ENCODE data around the gene TYMP.
"Not testable (repeated sequence)": the region's sequence is repeated elsewhere in the genome, so short reads cannot be mapped to it uniquely, and the experiment has no call there.

Gene TYMP

GRCh38 chr22:50562523-50563412 is 33.0 kb upstream of the TYMP start, which contains the start of gene SYCE3:
Gene SYCE3, minus strand, starts transcription at chr22:50562919. Its CDS starts 6,514 bp downstream, at chr22:50556405.
- DNase-seq = peak; percentile 94

DNA sequence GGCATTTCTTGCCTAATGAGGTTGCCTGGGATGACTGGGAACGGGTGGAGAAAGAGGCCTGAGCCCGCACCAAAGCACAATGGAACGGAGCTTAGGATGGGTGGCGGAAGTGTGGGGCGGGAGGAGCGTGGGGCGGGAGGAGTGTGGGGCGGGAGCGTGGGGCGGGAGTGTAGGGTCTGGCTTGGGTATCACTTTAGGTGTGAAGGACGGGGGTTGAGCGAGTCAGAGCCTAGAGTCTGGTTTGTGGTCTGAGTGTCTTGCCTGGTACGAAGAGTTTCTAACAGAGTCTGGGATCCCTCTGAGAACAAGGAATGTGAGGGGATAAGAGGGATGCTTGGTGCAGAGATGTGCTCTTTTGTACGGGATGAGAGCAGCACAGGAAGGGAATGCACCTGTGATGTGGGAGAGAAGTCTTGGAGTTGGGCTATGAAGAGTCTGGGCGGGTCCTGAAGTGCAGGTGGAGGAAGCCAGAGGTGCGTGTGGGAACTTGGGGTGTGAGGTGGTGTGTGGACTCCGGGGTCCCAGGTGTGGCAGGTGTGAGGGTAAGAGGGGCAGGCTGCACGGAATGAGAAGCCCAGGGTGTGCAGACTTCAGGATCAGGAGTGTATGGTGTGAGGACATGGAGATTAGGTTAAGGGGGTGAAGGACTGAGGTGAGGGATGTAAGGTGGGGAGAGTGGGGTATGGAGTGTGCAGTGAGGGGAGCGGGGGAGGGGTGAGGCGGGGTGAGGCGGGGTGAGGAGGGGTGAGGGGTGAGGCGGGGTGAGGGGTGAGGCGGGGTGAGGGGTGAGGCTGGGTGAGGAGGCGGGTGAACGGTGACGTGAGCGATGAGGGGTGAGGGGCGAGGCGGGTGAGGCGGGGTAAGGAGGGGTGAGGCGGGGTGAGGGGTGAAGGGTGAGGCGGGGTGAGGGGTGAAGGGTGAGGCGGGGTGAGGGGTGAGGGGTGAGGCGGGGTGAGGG is 31.9 kb upstream of the TYMP start:
- DNase-seq = no peak

- no peak for DNase-seq
Measured at GRCh38 chr22:50560034-50560433, 30.2 kb upstream of the TYMP start.

DNA sequence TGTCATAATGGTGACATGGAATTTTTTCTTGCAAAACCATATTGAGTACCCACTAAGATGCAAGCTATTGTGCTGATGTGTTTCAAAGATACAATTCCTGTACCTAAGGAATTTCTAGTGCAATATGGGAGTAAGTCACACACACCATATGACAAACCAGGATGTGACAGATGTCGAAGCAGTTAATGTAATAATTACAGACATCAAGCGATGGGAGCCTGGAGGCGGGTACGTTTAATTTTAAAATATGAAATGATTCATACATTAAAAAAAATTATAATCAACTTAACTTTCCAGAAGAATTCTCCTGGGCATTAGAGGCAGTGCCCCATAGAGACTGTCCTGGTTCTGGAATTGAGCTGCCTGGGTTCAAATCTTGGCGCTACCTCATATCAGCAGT is 26.9 kb upstream of the TYMP start:
- no peak for DNase-seq

DNA sequence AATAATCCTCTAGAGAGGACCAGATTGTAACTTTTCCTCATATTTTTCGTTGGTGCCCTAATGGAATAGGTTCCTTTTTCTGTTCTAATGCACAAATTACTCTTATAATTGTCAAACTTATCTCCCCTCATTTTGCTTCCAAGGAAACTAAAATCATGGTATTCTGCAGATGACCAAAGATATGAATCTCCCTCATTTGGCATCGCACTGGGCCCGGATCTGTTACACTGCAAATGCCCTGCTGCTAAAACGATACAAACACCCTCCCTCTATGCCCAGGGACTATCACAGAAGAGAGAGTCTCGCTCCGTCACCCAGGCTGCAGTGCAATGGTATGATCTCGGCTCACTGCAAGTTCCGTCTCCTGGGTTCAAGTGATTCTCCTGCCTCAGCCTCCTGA is 23.5 kb upstream of the TYMP start:
- DNase-seq = no peak

DNA sequence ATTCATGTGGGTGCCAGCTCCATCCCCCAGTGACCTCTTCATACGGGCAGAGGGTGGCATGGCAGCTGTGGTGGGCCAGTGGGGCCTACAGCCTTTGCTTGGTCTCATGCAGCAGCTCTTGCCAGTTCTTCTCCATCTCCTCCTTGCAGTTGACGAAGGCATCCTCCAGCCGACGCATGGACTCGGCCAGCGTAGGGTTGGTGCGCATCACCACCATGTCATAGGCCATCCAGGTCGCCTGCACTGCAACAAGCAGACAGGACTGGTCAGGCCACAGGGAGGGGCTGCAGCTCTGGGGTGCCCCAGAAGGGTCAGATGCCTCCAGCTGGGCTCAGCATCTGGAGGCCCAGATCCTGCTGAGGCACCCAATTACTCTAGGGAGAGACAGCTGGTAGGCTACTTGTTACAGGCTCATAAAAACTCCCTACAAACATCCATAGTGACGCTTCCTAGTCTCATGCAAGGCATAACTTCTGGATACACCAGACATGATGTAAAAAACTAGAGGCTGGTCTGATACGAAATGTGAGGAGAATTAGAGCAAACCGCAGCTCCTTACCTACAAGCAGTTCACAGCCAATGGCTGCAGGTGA is 21.4 kb upstream of the TYMP start:
- DNase-seq = no peak

GRCh38 chr22:50550395-50550794 is 20.6 kb upstream of the TYMP start:
- no peak for DNase-seq

DNA sequence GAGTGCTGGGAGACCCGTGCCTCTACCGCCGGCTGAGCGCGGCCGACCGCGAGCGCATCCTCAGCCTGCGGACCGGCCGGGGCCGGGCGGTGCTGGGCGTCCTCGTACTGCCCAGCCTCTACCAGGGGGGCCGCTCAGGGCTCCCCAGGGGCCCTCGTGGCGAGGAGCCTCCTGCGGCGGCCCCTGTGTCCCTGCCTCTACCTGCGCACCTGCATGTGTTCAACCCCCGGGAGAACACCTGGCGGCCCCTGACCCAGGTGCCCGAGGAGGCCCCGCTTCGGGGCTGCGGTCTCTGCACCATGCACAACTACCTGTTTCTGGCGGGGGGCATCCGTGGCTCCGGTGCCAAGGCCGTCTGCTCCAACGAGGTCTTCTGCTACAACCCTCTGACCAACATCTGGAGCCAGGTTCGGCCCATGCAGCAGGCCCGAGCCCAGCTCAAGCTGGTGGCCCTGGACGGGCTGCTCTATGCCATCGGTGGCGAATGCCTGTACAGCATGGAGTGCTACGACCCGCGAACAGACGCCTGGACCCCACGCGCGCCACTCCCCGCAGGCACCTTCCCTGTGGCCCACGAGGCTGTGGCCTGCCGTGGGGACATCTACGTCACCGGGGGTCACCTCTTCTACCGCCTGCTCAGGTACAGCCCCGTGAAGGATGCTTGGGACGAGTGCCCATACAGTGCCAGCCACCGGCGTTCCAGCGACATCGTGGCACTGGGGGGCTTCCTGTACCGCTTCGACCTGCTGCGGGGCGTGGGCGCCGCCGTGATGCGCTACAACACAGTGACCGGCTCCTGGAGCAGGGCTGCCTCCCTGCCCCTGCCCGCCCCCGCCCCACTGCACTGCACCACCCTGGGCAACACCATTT is 19.3 kb upstream of the TYMP start:
- DNase-seq = no peak

GRCh38 chr22:50548040-50548920 is 18.5 kb upstream of the TYMP start:
- DNase-seq = no peak

DNA sequence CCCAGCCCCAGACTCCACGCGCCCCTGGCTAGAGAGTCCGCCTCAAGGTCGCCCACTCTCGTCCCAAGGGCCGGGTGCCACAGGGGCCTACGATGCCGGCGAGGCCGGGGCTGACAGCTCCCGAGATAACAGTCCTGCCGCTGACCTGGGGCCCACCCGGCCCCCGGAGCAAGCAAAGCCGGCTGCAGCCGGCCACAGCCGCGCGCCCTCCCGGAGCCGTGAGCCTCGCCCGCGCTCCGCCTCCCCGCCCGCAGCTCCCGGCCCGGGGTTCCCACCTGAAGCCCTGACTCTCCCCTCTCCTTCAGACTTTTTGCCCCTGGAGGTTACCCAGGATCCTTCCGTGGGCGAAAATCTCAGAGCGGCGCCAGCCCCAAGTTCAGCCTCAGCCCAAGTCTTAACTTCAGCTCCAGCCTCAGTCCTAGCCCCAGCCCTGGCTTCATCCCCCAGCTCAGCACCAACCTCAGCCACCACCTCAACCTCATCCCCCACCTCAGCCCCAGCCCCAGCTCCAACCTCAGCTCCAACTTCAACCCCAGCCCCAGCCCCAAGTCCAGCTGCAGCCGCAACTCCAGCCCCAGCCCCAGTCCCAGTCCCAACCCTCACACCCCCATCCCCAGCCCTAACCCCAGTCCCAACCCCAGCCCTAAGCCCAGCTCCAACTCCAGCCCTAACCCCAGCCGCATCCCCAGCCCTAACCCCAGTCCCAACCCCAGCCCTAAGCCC is 17.6 kb upstream of the TYMP start:
- DNase-seq = no peak

GRCh38 chr22:50546326-50547262 is 16.8 kb upstream of the TYMP start:
- DNase-seq = no peak

- DNase-seq = no peak
Measured at GRCh38 chr22:50545522-50546325, 15.9 kb upstream of the TYMP start, which contains the start of gene KLHDC7B. Gene KLHDC7B, plus strand, starts transcription at chr22:50545899. Its CDS starts 345 bp downstream, at chr22:50546244.

DNA sequence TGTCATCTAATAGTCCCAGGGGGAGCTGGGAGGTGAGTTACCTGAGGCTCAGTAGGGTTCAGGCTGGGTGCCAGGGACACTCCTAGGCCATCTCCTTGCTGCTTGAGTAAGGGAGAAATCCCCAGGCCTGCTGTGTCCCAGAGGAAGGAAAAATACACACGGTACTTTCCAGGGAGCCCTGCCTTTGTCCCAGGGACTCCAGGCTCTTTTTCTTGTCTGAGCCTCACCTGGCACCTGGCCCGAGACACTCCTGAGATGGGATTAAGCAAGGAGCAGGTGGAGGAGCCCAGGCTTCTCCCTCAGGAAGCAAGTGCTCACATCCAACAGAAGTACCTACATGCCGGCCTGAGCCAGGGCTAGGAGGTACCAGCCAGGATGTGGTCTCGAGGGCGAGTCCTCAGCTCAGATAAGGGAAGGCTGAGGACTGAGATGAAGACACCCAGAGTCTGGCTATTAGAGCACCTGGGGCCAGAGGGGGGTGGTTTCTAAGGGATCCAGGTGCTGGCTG is 15.0 kb upstream of the TYMP start:
- no peak for DNase-seq

DNA sequence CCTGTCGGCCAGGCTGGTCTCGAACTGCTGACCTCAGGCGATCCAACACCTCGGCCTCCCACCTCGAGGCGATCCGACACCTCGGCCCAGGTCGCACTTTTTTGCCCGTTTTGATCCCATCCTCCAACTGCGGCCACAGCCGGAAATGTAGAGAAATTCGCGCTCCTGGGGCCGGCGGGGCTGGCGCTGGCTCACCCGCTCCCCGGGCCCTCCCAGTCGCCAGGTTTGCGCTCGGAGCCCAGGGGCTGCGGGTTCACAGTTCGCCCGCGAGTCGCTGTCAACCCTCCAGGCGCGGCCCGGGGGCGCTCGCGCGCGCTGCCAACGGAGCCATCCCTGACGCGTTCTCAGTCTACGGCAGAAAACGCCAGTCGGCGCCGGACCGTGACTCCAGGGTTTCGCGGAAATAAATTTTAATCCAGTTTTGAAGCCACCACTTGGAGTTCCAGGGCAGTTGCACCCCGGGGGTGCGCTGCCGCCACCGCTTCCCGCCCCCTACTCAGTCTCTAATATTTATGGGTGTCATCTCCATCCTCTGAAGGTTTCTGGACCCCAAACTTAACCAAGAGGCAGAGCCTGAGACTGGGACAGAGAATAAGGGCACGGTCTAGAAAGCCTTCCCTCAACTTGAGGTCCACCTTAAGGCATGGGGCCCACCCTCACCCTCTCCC is 14.4 kb upstream of the TYMP start:
- DNase-seq = no peak

DNA sequence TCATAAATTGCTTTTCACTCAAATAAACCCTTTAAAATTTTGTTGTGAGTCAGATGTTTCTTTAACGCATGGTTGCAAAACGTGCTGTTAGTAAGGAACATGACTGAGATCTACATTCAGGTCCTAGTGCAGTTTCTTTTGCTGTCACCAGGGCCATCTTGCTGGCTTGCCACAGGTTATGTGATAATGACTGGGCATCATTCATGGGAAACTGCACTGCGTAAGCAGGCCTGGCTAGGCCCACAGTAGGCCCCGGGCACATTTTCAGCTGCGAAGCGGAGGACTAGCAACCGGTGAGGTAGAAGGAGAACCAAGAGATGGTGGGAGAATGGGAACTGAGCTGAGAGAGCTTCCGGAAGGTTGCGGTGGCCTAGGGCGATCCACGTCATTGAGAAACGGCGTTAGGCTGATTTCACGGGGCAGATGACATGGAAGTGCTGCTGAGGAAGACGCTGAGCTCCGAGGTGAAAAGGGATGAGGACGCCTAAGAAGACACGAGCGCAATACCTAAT is 12.7 kb upstream of the TYMP start:
- no peak for DNase-seq

DNA sequence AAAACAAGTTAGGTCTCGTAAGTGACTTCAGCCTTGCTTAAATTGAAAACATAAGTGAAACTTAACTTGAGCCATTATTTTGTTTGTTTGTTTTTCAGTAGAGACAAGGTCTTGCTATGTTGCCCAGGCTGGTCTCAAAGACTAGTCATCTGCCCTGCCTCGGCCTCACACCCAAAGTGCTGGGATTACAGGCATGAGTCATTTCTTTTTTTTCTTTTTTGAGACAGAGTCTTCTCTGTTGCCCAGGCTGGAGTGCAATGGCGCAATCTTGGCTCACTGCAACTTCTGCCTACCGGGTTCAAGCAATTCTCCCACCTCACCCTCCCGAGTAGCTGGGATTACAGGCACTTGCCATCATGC is 11.8 kb upstream of the TYMP start:
- DNase-seq = not testable (repeated sequence)

DNA sequence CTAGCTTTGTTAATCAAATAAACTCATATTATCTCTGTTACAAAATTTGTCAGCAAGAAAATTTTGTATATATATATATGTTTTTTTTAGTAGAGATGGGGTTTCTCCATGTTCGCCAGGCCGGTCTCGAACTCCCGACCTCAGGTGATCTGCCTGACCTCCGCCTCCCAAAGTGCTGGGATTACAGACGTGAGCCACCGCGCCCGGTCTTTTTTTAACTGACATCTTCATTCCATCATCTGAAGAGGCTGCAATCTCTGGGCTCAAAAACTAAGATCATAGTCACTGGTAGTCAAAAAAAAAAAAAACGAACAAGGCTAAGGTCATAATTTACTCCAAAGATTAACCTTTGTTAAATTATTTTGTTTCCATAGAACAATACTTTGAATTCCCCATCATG is 10.6 kb upstream of the TYMP start:
- DNase-seq = no peak

All from SHP77 treated with DMSO at 0.1 percent for 48 hours (cell line).